RWPE2 (cell line): ENCODE measurements around the gene MAP2K7.
"Not testable (repeated sequence)": the region's sequence is repeated elsewhere in the genome, so short reads cannot be mapped to it uniquely, and the experiment has no call there.

ENCODE experiments used
- ATAC-seq: fragments of 200-7000 bp; cut with Tn5 transposase; 3 replicates; pipeline ENCODE4 v1.9.1; 2021; ENCODE audit warnings: low read depth
- DNase-seq: peaks from one replicate; pipeline ENCODE4 v3.0.0-alpha.2; 2020; ENCODE audit warnings: low spot score
- H3K27ac ChIP-seq: fragments of 450-650 bp; 2 replicates; pipeline ENCODE4 v1.5.1; 2017; ENCODE audit warnings: mild to moderate bottlenecking; ENCODE audit not compliant: poor library complexity, severe bottlenecking
- H3K27me3 ChIP-seq: fragments of 250-450 bp; sonication (Bioruptor Pico); 2 replicates; pipeline ENCODE4 v1.5.1; 2021; ENCODE audit warnings: mild to moderate bottlenecking, moderate library complexity; ENCODE audit not compliant: insufficient read depth, poor library complexity, severe bottlenecking
- H3K36me3 ChIP-seq: fragments of 250-450 bp; sonication (Bioruptor Pico); 2 replicates; pipeline ENCODE4 v1.5.1; 2020; ENCODE audit warnings: low read depth, mild to moderate bottlenecking, moderate library complexity
- H3K4me1 ChIP-seq: fragments of 250-450 bp; sonication (Bioruptor Pico); 2 replicates; pipeline ENCODE4 v1.5.1; 2021; ENCODE audit warnings: mild to moderate bottlenecking, moderate library complexity; ENCODE audit not compliant: insufficient read depth, poor library complexity, severe bottlenecking
- H3K4me3 ChIP-seq: fragments of 250-450 bp; sonication (Bioruptor Pico); 2 replicates; pipeline ENCODE4 v1.5.1; 2021; ENCODE audit warnings: mild to moderate bottlenecking, moderate library complexity; ENCODE audit not compliant: severe bottlenecking
- H3K9me3 ChIP-seq: fragments of 250-450 bp; sonication (Bioruptor Pico); 2 replicates; pipeline ENCODE4 v1.5.1; 2021; ENCODE audit warnings: mild to moderate bottlenecking, moderate library complexity; ENCODE audit not compliant: severe bottlenecking
- TF ChIP-seq, protein P1 (sequence below): fragments of 450-650 bp; IDR thresholded peaks from one replicate; pipeline ENCODE4 v1.5.1; 2017; ENCODE audit warnings: mild to moderate bottlenecking, moderate library complexity; ENCODE audit not compliant: poor library complexity, severe bottlenecking

Gene MAP2K7

DNA sequence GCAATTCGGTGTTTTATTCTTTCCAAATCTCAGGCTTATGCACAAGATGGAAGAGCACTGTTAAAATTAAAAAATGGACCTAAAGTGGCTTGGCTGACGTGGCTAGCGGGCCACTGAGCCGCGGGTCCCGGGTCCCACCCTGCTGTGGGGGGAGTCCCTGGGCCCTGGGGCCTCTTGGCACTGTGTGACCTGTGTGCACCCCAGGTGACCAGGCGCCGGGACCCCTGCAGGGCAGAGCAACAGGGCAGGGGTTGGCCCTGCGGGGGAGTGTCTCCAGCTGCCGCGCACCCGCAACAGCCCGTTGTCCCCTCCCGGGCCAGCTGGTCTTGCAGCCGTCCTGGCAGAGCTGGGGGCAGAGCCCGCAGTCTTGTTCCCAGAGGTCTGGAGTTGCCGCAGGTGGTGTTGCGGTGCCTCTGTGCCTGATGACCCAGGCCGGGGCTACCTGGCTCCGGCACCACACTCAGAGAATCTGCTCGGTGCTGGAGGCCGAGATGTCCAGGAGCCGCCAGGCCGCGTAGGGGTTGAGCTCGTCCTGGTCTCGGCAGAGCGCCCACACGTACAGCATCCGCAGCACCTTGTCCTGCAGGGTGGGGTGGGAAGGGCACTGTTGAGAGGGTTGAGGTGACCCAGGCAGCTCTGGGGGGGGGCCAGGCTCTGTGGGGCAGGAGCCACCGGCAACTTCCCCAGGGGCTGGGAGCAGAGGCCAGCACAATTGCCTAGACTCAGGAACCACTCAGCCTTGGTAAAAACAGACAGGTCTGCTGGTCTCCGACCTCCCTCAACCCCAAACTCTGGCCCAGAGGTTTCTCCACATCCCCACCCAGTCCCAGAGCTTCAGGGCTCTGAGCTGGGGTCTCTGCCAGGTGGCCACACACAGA lies 23.3 kb downstream of the MAP2K7 start:
- TF ChIP-seq, protein P1, sequence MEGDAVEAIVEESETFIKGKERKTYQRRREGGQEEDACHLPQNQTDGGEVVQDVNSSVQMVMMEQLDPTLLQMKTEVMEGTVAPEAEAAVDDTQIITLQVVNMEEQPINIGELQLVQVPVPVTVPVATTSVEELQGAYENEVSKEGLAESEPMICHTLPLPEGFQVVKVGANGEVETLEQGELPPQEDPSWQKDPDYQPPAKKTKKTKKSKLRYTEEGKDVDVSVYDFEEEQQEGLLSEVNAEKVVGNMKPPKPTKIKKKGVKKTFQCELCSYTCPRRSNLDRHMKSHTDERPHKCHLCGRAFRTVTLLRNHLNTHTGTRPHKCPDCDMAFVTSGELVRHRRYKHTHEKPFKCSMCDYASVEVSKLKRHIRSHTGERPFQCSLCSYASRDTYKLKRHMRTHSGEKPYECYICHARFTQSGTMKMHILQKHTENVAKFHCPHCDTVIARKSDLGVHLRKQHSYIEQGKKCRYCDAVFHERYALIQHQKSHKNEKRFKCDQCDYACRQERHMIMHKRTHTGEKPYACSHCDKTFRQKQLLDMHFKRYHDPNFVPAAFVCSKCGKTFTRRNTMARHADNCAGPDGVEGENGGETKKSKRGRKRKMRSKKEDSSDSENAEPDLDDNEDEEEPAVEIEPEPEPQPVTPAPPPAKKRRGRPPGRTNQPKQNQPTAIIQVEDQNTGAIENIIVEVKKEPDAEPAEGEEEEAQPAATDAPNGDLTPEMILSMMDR = no peak
- Histone ChIP-seq H3K27me3 (no peaks in the 10 kb centered on the region), H3K9me3 (no peaks in the 10 kb centered on the region), H3K27ac (no peak overlapping the region), H3K4me3 (no peak overlapping the region), H3K36me3 (peaks cover 23% of the 10 kb centered on the region), H3K4me1 (peaks cover 15% of the 10 kb centered on the region)
- DNase-seq = no peak
- ATAC-seq = no peak

DNA sequence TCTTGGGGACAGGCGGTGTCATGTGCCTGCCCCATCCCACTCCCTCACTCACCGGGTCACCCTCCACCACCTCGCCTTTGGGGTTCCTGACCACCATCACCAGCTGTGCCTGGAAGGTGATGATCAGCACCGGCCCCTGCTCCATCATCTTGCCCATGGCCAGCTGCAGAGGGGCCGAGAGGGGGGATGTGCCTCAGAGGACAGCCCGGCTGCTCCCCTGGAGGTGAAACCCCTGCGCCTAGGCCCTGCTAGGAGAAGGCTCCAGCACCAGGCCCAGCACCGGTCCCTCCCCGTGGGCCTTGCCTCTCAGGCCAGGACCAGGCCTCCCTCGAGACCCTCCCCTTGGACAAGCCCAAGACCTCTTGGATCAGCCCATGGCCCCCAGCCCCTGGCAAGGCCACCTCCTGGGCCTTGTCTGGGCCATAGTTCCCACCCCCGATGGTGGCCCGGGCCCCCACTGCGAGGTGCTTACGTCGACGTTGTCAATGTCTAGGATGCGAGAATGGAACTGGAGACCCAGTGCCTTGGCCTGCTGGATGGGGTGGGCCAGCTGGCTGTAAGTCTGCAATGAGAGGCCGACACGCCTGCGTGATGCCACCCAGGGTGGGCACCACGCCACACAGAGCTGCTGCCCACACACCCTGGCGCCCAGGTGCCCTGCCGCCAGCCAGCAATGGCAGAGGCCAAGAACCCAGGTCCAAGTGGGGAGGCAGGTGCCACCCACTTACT lies 24.1 kb downstream of the MAP2K7 start:
- H3K27me3 ChIP-seq = no peaks in the 10 kb centered on the region
- no peaks in the 10 kb centered on the region for H3K9me3 ChIP-seq
- peaks cover 15% of the 10 kb centered on the region for H3K4me1 ChIP-seq
- peak; percentile 55 for DNase-seq
- no peak for ATAC-seq
- H3K4me3 ChIP-seq = no peak overlapping the region
- peaks cover 31% of the 10 kb centered on the region for H3K36me3 ChIP-seq
- TF ChIP-seq, protein P1 = no peak
- peak overlapping the region; percentile 77 for H3K27ac ChIP-seq

DNA sequence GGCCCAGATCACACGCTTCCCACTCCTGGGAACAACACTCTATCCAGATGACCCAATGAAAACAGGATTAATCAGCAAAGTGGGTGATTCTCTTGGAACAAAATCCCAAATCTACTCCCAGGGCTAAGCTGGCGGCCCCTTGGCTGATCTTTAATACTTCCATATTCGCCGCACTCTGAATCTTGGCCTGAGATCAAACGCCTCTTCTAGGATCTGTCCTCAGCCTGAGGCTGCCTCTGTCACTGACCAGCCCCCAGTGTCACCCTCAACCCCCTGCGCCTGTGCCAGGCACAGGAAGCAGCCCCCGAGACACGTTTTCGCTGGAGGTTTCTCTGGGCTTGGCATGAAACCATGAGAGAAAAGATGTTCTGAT lies 24.6 kb downstream of the MAP2K7 start:
- Histone ChIP-seq H3K4me3 (no peak overlapping the region), H3K36me3 (peaks cover 36% of the 10 kb centered on the region), H3K27ac (peak overlapping the region; percentile 77), H3K9me3 (no peaks in the 10 kb centered on the region), H3K27me3 (no peaks in the 10 kb centered on the region), H3K4me1 (peaks cover 15% of the 10 kb centered on the region)
- ATAC-seq (no peak), DNase-seq (no peak)
- TF ChIP-seq, protein P1 = no peak

DNA sequence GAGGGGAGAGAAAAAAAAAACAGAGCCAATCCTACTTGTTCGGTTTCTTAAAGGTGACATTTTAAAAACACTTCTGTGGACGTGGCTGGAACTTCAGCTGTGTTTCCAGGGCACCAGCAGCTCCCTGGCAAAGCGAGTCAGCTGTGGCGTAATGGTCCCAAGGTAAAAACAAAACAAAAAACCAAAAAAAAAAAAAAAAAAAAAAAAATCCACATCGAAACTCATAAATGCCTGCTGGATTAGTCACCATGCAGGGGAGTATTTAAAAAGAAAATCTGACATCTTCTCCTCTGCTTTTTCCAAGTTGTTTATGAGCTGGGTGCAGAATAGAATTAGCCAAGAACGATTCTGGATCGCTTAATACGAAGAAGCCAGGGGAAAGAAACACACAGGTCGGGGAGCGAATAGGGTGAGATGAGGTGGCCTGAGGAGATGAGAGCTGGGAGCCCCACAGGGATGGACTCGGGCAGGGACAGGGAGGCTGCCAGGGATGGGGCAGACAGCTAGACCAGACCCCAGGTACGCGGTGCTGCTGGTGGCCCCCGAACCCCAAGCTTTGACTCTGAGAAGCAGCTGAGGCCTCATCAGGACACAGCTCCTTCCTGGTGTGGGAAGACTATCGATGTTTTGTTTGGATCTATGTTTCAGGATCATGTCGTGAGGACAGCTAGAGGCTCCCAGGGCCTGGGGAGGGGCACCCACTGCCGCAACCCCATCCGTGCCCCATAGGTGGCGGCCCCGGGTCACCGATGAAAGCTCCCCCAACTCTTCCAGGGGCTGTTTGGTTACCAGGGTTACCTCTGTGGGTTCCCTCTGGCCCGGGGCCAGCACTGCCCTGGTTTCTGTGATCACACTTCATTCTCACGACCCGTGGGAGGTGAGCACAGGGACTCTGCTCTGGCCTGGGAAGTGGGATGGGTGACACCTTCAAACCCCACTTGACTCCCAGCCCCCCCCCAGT lies 25.3 kb downstream of the MAP2K7 start:
- Histone ChIP-seq H3K4me3 (no peak overlapping the region), H3K4me1 (peaks cover 15% of the 10 kb centered on the region), H3K36me3 (peaks cover 43% of the 10 kb centered on the region), H3K27me3 (no peaks in the 10 kb centered on the region), H3K9me3 (no peaks in the 10 kb centered on the region), H3K27ac (peak overlapping the region; percentile 77)
- ATAC-seq (peak; percentile 50), DNase-seq (peak; percentile 66)
- TF ChIP-seq, protein P1 = peak; percentile 35

DNA sequence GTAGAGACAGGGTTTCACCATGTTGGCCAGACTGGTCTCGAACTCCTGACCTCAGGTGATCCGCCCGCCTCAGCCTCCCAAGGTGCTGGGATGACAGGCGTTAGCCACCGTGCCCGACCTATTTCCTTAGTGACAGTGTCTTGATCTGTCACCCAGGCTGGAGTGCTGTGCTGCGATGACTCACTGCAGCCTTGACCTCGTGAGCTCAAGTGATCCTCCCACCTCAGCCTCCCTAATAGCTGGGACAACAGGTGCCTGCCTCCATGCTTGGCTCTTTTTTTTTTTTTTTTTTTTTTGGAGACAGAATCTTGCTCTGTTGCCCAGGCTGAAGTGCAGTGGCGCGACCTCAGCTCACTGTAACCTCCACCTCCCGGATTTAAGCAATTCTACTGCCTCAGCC lies 26.4 kb downstream of the MAP2K7 start:
- not testable (repeated sequence) for H3K4me3 ChIP-seq, H3K9me3 ChIP-seq, H3K27me3 ChIP-seq, ATAC-seq, DNase-seq
- Histone ChIP-seq H3K4me1 (peaks cover 15% of the 10 kb centered on the region), H3K36me3 (peaks cover 48% of the 10 kb centered on the region), H3K27ac (peak overlapping the region; percentile 77)
